Fibroblast of lung (primary cell): ENCODE measurements around the gene LMO7.

Experiments used
- EZH2 ChIP-seq: IDR thresholded peaks from 2 replicates; pipeline ENCODE4 v1.5.1; 2012; ENCODE audit warnings: low read length, control low read depth, mild to moderate bottlenecking; ENCODE audit errors: missing control alignments
- TF ChIP-seq, protein P1 (sequence below), 2 donors: IDR thresholded peaks in 1 of 2; conservative IDR thresholded peaks in 1 of 2; 1 replicate in 1 of 2; 2 replicates in 1 of 2; pipeline ENCODE4 v1.5.1; 2011 to 2012; ENCODE audit warnings: low read length in 2 of 2, control low read depth in 1 of 2, inconsistent platforms in 1 of 2, low read depth in 1 of 2, mild to moderate bottlenecking in 1 of 2

DNA sequence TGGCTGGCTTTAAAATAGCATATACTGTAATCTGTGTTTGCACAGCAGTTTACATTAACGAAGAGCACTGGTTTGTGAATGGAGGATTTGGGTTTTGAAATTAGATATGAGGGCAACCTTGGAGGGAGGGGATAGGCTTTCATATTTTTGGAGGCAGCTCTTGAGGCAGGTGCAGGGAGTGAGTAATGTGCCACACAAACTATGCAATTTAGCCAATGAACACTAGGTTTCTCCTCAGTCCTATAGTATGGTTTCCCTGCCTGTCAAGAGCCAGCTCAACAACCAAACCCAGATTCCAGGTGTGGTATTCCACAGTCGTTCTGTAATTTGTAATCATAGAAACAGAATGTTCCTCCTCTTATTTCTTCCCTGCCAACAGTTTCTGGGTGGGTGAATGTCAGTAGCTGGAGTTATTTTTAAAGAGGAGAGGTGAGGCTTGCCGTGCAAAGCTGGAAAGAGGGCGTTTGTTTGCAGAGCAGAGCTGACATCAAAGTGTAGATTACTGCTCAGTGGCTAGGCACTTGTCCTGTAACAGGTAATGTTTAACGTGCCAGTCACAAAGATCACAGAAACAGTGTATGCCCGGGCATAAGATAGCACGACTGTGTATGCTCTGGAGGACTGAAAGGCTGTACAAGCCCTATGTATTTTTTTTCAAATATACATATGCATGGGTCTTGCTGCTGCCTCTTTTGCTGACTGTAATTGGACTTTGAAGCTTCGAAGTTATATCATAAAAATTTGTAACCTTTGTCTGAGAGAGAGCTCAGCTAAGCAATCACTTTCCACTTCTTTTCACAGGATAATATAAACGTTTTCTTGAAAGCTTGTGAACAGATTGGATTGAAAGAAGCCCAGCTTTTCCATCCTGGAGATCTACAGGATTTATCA is 124.2 kb downstream of the LMO7 start:
- TF ChIP-seq, protein P1, sequence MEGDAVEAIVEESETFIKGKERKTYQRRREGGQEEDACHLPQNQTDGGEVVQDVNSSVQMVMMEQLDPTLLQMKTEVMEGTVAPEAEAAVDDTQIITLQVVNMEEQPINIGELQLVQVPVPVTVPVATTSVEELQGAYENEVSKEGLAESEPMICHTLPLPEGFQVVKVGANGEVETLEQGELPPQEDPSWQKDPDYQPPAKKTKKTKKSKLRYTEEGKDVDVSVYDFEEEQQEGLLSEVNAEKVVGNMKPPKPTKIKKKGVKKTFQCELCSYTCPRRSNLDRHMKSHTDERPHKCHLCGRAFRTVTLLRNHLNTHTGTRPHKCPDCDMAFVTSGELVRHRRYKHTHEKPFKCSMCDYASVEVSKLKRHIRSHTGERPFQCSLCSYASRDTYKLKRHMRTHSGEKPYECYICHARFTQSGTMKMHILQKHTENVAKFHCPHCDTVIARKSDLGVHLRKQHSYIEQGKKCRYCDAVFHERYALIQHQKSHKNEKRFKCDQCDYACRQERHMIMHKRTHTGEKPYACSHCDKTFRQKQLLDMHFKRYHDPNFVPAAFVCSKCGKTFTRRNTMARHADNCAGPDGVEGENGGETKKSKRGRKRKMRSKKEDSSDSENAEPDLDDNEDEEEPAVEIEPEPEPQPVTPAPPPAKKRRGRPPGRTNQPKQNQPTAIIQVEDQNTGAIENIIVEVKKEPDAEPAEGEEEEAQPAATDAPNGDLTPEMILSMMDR (conservative IDR thresholded peaks at IDR 0.05 in 1 of 2, IDR thresholded peaks at IDR 0.05 in 1 of 2; ENCODE audit: low read depth in 1 of 2, low read length in 2 of 2): no peak
- TF ChIP-seq EZH2: no peak
